SH-SY5Y (cell line): ENCODE data around the gene IFNK.

Source experiments
- GATA2 ChIP-seq: IDR thresholded peaks from 2 replicates; pipeline ENCODE4 v1.6.1; 2011; ENCODE audit warnings: mild to moderate bottlenecking, low read depth, low read length
- GATA3 ChIP-seq: IDR thresholded peaks from 2 replicates; pipeline ENCODE4 v1.6.1; 2011; ENCODE audit warnings: low read depth, mild to moderate bottlenecking, low read length, moderate library complexity

IFNK gene

GRCh38 chr9:27541740-27542139, 17.6 kb downstream of the IFNK start:
- no peak for TF ChIP-seq GATA3
- TF ChIP-seq GATA2, result no peak

- no peak for TF ChIP-seq GATA2
- TF ChIP-seq GATA3, result no peak
Measured at GRCh38 chr9:27542508-27542907, 18.4 kb downstream of the IFNK start.

GRCh38 chr9:27545471-27545870, 21.4 kb downstream of the IFNK start:
- TF ChIP-seq GATA3 (no peak), GATA2 (no peak)

GRCh38 chr9:27548055-27548741, 24.1 kb downstream of the IFNK start:
- TF ChIP-seq GATA3 (no peak), GATA2 (no peak)

GRCh38 chr9:27549196-27549755, 25.2 kb downstream of the IFNK start:
- TF ChIP-seq GATA3 (no peak), GATA2 (no peak)

GRCh38 chr9:27554712-27555111, 30.6 kb downstream of the IFNK start:
- TF ChIP-seq GATA3 (no peak), GATA2 (no peak)

- no peak for TF ChIP-seq GATA2
- no peak for TF ChIP-seq GATA3
Measured at GRCh38 chr9:27556470-27556869, 32.4 kb downstream of the IFNK start.

- TF ChIP-seq GATA3, result no peak
- no peak for TF ChIP-seq GATA2
Measured at GRCh38 chr9:27558307-27558706, 34.2 kb downstream of the IFNK start.

- no peak for TF ChIP-seq GATA3
- TF ChIP-seq GATA2, result no peak
Measured at GRCh38 chr9:27560457-27560856, 36.4 kb downstream of the IFNK start.

GRCh38 chr9:27561685-27562084, 37.6 kb downstream of the IFNK start:
- TF ChIP-seq GATA2, result no peak
- no peak for TF ChIP-seq GATA3

- no peak for TF ChIP-seq GATA2
- no peak for TF ChIP-seq GATA3
Measured at GRCh38 chr9:27563738-27564430, 39.8 kb downstream of the IFNK start.

- no peak for TF ChIP-seq GATA2
- TF ChIP-seq GATA3, result no peak
Measured at GRCh38 chr9:27564670-27565069, 40.6 kb downstream of the IFNK start.

GRCh38 chr9:27565696-27566095, 41.6 kb downstream of the IFNK start:
- TF ChIP-seq GATA2 (no peak), GATA3 (no peak)

GRCh38 chr9:27566118-27566517, 42.0 kb downstream of the IFNK start:
- no peak for TF ChIP-seq GATA2
- TF ChIP-seq GATA3, result no peak

GRCh38 chr9:27569406-27569805, 45.3 kb downstream of the IFNK start:
- TF ChIP-seq GATA3 (no peak), GATA2 (no peak)
